Stimulated activated CD8-positive, alpha-beta memory T cell treated with anti-CD3 and anti-CD28 coated beads, Interleukin-4, amount 100 ng/mL, for 48 hours (primary cell): ENCODE measurements around the gene PILRB.
"Not testable (repeated sequence)": the region's sequence is repeated elsewhere in the genome, so short reads cannot be mapped to it uniquely, and the experiment has no call there.

Experiments
- DNase-seq: peaks from one replicate; pipeline ENCODE4 v3.0.0-alpha.2; 2020

Gene PILRB

DNA sequence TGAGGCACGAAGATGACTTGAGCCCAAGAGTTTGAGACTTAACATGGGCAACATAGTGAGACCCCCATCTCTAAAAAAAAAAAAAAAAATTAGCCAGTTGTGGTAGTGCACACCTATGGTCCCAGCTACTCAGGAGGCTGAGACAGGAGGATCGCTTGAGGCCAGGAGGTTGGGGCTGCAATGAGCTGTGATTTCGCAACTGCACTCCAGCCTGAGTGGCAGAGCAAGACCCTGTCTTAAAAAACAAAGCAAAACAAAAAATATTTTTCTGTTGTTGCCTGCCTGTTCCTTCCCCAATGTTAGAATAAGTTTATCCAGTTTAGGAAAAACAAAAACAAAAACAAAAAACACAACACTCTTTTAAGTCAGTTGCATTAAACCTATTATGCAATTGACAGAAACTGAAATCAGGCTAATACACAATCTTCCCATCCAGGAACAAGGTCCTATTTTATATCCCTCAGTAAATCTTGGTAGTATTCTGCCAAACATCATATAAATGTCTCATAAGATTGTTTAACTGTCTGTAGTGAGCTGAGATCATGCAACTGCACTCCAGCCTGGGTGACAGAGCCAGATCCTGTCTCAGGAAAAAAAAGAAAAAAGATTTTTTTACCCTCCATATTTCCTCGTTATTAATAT is 20.3 kb downstream of the PILRB start:
- DNase-seq, result no peak

DNA sequence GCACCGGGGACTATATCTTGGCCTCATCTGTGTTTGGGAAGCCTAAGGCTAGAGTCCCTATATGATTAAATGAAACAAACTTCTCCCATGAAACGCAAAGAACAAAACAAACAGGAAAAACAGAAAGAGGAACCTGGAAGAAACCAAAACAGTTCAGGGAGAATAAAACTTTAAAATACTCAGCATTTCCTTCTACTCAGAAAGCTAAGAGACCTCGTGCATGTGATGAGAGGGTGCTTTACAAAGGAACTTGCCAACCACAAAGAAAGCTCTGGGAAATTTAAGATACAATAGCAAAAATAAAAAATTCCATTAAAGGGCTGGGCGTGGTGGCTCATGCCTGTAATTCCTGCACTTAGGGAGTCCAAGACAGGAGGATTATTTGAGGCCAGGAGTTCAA is 22.3 kb downstream of the PILRB start:
- no peak for DNase-seq

DNA sequence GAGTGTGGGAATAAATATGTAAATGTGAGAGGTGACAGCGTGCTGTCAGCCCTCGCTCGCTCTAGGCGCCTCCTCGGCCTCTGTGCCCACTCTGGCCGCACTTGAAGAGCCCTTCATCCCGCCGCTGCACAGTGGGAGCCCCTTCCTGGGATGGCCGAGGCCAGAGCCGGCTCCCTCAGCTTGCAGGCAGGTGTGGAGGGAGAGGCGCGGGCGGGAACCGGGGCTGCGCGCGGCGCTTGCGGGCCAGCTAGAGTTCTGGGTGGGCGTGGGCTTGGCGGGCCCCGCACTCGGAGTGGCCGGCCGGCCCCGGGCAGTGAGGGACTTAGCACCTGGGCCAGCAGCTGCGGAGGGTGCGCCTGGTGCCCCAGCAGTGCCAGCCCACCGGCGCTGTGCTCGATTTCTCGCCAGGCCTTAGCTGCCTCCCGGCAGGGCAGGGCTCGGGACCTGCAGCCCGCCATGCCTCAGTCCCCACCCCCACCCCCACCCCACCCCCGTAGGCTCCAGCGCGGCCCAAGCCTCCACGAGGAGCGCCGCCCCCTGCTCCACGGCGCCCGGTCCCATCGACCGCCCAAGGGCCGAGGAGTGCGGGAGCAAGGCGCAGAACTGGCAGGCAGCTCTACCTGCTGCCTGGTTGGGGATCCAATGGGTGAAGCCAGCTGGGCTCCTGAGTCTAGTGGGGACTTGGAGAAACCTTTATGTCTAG is 23.8 kb downstream of the PILRB start:
- not testable (repeated sequence) for DNase-seq

DNA sequence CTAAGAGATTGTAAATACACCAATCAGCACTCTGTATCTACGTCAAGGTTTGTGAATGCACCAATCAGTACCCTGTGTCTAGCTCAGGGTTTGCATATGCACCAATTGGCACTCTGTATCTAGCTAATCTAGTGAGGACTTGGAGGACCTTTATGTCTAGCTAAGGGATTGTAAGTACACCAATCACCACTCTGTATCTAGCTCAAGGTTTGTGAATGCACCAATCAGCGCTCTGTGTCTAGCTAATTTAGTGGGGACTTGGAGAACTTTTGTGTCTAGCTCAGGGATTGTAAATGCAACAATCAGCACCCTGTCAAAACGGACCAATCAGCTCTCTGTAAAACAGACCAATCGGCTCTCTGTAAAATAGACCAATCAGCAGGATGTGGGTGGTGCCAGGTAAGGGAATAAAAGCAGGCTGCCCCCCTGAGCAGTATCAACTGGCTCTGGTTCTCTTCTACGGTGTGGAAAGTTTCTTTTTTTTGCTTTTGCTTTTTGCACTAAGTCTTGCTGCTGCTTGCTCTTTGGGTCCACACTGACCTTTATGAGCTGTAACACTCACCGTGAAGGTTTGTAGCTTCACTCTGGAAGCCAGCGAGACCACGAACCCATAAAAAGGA is 24.4 kb downstream of the PILRB start:
- DNase-seq, result not testable (repeated sequence)

DNA sequence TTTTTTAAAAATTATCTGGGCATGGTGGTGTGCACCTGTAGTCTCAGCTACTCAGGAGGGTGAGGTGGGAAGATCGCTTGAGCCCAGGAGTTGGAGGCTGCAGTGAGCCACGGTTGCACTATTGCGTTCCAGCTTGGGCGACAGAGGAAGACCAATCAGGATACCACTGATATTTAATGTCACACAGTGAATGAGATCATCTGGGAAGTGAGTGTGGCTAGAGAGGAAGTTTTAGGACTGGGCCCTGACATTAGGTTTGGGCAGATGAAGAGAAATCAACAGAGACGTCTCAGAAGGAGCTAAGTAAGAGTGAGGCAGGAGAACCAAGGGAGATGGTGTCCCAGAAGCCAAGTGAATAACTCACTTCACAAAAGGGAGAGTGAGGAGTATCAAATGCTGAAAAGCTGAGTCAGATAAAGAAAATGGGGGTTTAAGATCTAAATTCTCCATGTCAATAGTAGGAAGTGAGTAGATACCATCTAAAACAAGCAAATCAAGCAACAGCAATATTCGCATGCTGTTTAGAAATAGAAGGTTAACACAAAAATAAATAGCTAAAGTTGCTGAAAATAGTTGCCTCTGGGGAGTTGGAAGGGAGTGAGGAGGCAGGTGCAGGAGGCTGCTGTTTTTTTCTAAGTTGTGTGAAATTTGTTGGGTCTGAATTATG is 26.8 kb downstream of the PILRB start:
- no peak for DNase-seq

DNA sequence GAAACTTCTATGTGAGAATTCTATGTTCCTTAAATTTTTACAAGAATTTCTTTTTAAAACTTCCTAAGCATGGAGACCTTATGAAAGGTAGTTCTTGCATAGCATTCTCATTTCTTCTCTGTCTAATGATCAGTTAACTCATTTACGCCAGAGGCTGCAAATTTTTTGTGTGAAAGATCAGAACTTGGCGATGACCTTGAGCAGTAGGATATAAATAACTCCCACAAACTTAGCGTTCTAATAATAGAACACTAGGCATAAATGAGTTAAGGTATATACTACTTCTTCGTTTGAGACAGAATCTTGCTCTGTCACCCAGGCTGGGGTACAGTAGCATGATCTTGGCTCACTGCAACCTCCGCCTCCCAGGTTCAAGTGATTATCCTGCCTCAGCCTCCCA is 29.0 kb downstream of the PILRB start:
- no peak for DNase-seq

DNA sequence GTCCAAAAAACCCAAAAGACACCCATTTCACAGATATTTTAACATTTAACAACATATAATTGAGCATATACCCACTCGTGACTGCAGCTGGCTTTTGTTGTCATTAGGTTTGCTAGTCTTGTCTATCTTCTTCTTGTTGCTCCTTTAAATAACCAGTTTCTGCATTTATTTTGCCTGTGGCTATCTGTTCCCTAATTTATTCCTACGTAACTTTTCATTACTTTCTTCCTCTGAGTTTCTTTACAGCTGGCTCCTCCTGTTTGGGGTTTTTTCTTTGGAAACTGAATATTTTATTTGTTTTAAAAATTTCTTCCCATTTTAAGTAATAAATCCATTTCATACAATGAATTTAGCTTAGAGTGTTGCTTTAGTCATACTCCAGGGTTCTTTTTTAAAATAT is 29.8 kb downstream of the PILRB start:
- no peak for DNase-seq

DNA sequence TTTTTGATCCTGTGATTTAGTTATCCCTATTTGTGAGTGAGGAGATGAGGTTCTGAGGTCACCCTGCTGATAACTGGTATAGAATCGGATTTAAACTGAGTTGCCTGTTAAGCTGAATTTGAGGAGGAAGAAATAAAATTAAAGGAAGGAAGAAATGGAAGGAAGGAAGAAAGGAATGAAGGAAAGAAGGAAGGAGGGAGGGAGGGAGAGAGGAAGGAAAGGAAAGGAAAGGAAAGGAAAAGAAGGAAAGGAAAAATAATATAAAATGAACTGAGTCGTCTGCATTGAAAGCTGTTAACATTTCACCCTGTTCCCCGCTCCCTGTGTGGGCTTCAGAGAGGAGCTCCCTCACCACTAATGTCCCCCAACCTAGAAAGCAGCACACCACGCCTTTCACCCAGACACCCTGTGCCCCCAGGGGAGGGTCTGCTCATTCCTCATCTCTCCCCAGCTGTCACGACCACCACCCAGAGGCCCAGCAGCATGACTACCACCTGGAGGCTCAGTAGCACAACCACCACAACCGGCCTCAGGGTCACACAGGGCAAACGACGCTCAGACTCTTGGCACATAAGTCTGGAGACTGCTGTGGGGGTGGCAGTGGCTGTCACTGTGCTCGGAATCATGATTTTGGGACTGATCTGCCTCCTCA is 31.6 kb downstream of the PILRB start:
- no peak for DNase-seq

DNA sequence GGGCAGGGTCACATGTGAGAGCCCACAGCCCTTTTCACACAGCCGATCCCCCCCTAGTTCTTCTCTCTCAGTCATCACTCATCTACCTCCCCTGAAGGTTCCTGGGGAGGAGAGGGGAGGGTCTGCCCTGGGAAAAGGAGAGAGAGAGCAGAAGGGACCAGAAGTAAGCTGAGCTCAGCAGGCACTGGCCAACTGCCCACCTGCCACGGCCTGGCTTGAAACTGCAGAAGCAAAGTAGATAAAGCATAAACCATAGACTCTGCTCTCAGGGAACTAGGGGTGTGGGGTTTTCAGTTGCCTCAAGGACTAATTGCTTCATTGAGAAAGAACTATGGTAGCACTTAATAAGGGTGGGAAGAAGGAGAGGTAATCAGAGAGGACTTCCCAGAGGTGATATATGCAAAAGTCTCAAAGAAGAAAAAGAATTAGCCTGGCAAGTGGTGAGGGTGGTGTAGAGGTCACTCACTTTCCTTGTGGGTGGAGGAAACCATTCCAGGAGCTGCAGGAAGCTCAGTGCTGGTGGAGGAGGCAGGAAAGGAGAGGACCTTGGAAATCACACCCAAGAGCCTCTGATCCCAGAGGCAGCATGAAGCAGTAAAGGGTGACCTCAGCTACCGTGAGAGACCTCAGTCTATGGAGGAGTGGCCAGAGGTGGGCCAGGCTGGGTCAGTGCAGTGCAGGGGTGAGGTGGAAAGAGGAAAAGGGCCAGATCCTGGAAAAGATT is 32.5 kb downstream of the PILRB start:
- DNase-seq, result no peak

DNA sequence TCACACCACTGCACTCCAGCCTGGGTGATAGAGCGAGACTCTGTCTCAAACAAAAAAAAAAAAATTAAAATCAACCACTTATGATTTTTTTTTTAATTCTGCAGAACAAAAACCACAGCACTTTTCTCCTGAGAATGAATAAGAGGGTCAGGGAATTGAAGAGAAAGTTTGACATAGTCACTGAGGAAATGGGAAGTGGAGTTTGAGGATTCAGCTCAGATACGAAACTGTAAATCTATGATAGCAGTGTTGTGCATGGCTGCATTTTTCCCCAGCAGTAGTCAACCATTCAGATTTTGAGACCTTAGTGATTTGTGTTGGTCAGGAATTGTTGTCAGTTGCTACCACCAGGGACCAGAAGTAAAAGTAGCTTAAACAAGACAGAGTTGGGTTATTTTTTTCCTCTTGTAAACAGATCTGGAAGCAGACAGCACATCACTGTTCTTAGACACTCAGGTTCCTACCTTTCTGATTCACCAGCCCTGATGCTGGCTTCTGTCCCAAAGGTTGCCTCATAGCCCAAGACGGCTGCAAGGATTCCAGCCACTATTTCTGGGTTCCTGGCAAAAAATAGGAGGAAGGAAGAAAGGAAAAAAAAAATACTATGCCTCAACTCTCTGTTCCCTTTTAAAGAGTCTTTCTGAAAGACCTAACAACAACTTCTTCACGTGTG is 35.5 kb downstream of the PILRB start:
- DNase-seq, result no peak

DNA sequence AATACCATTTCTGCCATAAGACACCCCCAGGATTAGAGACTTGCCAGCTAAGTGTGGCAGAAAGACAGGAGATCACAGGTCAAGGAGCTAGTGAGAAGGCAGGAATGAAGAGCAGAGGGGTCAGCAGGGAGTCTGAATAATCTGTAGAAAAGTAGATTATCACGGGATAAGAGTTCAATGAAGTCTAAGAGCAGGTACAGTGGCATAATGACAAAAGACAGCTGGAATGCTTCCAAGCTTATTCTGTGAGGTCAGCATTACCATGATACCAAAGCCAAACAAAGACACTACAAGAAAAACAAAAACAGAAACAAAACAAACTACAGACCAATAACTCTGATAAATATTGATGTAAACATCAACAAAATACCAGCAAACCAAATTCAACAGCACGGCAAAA is 36.2 kb downstream of the PILRB start:
- DNase-seq, result no peak

DNA sequence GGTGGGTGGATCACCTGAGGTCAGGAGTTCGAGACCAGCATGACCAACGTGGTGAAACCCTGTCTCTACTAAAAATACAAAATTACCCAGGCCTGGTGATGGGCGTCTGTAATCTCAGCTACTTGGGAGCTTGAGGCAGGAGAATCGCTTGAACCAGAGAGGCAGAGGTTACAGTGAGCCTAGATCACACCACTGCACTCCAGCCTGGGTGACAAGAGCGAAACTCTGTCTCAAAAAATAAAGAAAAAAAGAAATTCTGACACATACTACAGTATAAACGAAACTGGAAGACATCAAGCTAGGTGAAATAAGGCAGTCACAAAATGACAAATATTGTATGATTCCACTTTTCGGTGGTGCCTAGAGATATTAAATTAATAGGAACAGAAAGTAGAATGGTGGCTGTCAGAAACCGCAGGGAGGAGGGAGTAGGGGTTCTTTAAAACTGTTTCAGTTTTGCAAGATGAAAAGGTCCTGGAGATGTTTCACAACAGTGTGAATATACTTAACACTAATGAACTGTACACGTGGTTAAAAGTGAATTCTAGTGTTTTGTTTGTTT is 38.6 kb downstream of the PILRB start:
- peak; percentile 56 for DNase-seq

DNA sequence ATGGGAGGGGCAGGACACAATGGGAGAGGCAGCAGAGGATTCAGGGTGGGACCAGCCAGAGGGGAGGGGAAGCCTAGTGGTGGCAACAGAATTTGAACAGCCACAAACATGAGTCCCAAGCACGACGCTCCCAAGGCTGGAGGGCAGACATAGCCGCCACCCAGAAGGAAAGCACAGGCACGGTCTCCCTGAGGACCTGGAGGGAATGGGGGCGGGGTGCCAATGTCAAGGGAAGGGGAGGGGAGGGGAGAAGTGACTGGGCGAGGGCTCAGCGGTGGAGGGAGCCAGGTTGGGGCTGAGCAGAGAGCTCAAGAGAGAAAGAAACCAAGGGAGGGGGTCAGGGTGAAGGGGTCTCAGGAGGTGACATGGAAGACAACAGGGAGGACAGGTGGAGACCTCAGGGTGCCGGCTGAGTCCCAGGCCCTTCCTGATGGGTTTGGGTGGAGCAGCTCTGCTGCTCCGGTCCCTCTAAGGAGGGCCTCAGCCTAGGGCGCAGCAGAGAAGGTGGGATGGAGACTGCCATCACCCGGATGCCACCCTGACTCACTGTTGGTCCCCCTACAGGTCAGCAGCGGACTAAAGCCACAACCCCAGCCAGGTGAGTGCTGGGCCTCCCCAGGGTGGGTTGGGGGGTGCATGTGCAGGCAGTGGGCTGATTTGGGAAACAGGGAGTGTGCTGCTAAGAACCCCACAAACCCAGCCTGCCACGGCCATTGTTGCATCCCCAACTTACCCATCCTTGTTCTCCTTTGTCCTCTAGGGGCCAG is 39.6 kb downstream of the PILRB start:
- no peak for DNase-seq

DNA sequence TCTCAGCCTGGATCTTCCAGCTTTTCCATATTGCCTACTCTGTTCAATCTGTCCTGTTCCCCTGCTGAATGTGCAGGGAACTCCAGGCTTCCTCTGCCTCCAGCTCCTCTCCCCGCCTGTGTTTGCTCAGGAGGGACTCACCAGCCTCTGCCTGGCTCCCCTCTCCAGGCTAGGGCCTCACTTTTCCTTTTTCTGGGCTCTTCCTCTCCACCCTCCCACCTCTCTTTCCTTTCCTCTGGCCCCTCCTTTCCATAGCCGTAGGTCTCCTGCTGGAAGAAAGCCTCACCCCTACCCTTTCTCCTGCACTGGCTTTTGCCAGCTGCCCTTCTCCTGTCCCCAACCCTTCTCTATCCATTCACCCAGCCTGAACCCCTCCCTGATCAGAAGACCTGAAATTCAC is 40.3 kb downstream of the PILRB start:
- DNase-seq, result no peak

DNA sequence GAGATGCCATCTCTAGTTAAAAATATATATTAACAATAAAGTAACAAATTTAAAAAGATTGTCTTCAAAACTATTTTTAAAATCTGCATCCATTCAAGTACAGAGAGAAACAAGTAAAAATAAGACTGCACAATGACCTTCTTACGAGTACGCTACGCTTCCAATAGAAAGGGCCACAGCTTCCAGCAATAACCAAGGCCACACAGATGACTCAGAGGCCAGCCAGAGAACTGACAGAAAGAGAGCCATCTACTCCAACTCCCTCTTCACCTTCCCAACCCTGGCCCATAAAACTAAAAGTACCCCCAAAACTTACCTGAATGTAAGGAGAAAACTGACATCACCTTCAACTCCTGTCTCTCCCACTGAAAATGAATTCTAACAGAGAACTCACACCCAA is 42.1 kb downstream of the PILRB start:
- no peak for DNase-seq

DNA sequence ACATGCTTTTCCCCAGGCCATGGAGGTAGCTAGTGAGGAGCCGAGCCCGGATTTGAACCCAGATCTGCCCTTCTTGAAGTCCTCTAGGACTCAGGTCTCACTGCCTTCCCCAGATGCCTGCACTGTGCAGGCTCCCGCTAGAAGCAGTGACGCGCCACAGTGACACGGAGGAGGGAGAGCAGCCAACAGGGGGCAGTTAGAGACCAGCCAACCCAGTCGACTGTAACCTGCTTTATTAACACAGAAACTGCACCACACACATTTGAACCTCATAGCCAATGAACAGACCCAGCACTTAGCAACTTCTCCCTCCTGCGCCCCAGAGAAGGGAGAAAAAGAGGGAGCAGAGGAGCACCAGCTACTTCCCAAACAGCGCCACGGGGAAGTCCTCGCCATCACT is 42.7 kb downstream of the PILRB start:
- DNase-seq, result peak; percentile 34

DNA sequence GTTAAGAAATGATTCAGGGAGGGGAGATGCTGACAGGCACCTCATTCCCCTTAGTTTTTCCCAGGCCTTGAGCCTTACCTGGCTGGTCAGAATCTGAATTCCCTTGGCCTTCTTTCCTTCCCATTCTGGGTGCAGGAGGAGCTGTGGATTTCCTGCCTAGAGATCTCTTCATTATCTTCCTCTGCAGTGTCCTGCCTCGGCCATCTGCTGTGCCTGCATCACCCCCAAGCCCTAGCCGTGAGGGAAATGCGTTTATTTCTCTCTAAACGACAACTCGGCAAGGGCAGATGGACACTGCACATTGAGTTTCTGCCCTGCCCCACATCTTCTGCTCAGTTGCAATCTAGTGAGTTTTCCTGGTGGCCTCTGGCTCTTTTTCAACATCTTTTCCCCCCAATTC is 43.9 kb downstream of the PILRB start:
- DNase-seq, result no peak

DNA sequence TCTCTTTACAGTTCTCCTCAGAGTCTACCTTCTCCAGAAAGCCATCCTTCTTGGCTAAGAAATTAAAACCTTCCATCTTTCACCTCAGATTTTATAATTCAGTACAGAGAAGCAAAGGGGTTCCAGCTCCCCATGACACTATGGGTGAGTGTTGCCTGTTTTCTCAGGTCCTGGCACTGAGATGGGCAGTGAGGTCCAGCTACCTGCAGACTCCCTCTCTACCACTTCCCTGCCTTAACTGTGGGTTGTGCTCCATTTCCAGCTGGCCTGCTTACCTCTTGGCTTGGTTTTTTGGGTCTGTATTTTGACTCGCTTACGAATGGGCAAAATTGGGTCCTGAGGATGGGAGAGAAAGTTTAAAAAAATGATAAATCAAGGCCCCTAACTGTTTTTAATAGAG is 44.3 kb downstream of the PILRB start:
- no peak for DNase-seq

DNA sequence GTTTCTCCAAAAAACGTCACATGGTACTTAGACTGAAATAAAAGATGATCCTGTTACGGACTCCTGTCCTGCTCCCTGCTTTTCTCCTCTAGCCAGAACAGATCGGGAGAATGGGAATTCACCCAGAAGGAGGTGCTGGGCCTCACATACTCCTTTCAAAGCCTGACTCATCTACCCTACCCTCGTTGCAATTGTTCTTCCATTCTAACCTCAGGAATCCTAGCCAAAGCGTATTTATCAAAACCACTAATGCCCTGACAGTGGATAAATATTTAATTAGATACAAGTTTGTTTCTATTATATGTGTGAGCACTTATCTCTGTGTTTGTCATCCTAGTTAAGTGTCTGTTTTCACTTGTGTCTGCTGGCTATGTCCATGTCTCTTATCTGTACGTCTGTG is 48.9 kb downstream of the PILRB start:
- DNase-seq, result no peak

DNA sequence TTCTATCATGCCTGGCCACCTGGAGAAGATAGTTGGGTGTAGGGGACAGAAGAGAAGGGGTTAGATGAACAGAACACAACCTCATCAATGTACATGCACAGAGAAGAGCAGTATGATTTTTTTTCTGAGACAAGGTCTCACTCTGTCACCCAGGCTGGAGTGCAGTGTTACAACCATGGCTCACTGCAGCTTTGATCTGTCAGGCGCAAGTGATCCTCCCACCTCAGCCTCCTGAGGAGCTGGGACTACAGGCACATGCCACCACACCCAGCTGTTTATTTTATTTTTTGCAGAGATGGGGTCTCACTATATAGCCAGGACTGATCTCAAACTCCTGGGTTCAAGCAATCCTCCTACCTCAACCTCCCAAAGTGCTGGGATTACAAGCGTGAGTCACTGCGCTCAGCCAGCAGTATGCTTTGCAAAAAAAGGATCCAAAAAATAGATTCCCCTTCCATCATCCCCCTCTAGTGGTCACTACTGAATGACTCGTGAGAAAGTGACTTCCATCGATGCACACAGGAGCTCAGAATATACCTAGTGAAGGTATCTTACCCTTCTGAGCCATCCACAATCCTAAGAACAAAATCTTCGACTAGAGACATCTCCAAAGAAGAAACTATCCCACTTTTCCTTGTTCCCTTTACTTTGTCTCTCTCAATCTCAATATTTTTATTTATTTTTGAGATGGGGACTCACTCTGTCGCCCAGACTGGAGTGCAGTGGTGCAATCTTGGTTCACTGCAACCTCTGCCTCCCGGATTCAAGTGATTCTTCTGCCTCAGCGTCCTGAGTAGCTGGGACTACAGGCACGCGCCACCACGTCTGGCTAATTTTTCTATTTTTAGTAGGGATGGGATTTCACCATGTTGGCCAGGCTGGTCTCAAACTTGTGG is 49.6 kb downstream of the PILRB start:
- DNase-seq, result peak; percentile 33
